IPS DF 19.7 (cell line): ENCODE results near the gene GPATCH8.
A peak's percentile ranks its signal among the peaks of the same experiment; 100 is the strongest.
"Not testable (repeated sequence)": the region's sequence is repeated elsewhere in the genome, so short reads cannot be mapped to it uniquely, and the experiment has no call there.

Experiments
- DNase-seq: peaks from one replicate; pipeline ENCODE4 v3.0.0-alpha.2; 2013; ENCODE audit warnings: low read depth, low spot score

GPATCH8 gene

GRCh38 chr17:44503147-44504029 lies at the start of gene GPATCH8:
GPATCH8 (minus strand) TSS chr17:44503406; CDS start chr17:44503370, 36 bp downstream.
- DNase-seq, result peak; percentile 82

GRCh38 chr17:44552361-44552760 lies 49.2 kb upstream of the GPATCH8 start:
- no peak for DNase-seq

GRCh38 chr17:44549686-44550085 lies 46.5 kb upstream of the GPATCH8 start:
- DNase-seq, result no peak

- no peak for DNase-seq
Observed at GRCh38 chr17:44548376-44549230, 45.4 kb upstream of the GPATCH8 start.

- DNase-seq, result no peak
Observed at GRCh38 chr17:44547625-44548267, 44.5 kb upstream of the GPATCH8 start.

GRCh38 chr17:44546671-44547606 lies 43.7 kb upstream of the GPATCH8 start:
- no peak for DNase-seq

- DNase-seq, result no peak
Observed at GRCh38 chr17:44543905-44544523, 40.8 kb upstream of the GPATCH8 start.

GRCh38 chr17:44543213-44543904 lies 40.2 kb upstream of the GPATCH8 start:
- DNase-seq, result peak; percentile 94

GRCh38 chr17:44541884-44542581 lies 38.8 kb upstream of the GPATCH8 start:
- no peak for DNase-seq

- DNase-seq, result no peak
Observed at GRCh38 chr17:44540246-44541084, 37.3 kb upstream of the GPATCH8 start.

- DNase-seq, result peak; percentile 93
Observed at GRCh38 chr17:44539673-44540072, 36.5 kb upstream of the GPATCH8 start.

GRCh38 chr17:44537922-44538321 lies 34.7 kb upstream of the GPATCH8 start:
- not testable (repeated sequence) for DNase-seq

GRCh38 chr17:44536090-44536953 lies 33.1 kb upstream of the GPATCH8 start:
- no peak for DNase-seq

- DNase-seq, result no peak
Observed at GRCh38 chr17:44533533-44534246, 30.5 kb upstream of the GPATCH8 start.

- DNase-seq, result no peak
Observed at GRCh38 chr17:44530896-44531418, 27.8 kb upstream of the GPATCH8 start.

- no peak for DNase-seq
Observed at GRCh38 chr17:44529864-44530263, 26.7 kb upstream of the GPATCH8 start.
